ENCODE results near the gene HIP1. TPM values are rescaled to one million over a fixed set of nuclear protein-coding genes. Genes with fewer than 3 reads are reported as not detected.

Gene HIP1
- total and polyA plus RNA-seq, 2 of the 4 experiments (the other 2 are of a cell fraction): 6.8 to 10.0 TPM

DNA sequence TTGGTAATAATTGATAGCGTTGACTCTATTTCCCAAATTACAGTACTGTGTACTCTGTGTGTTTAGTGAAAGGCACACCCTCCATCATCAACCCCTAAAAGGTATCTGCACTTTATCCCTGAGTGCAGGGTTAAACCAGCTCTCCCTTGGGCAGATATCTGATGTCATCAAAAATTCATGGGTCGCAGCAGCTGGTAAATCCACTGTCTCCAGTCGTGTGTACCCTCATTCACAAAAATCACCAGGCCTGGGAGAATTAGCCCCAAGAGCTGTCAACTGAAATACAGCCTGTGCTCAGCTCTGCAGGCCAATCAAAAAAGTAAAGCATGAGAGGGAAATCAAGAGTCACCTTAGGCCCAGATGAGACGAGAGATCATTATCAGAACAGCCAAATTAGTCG lies 103.7 kb downstream of the HIP1 start:
- dilution Hi-C loops (cut with HindIII; ENCODE audit: low sequenced_read_pairs, unreplicated experiment) (no loop called here), in situ Hi-C loops (cut with MboI; ENCODE audit: low sequenced_read_pairs) (no loop called here), intact Hi-C loops (cut with micrococcal nuclease) (no loop called here)
- H4K20me1 ChIP-seq (ENCODE audit: insufficient read depth, low read length): no peaks in the 10 kb centered on the region
- no peak for DNase-seq
- H2BK15ac ChIP-seq (ENCODE audit: low read depth, low read length): no peak overlapping the region
- CTCF ChIA-PET: no interaction called here
- H3K23ac ChIP-seq (ENCODE audit: low read depth, low read length): no peak overlapping the region
- H3K4me3 ChIP-seq (ENCODE audit: insufficient read depth, low read depth, low read length): no peak overlapping the region
- no peak overlapping the region for H4K8ac ChIP-seq (ENCODE audit: low read depth in 2 of 2, low read length in 2 of 2)
- H3K36me3 ChIP-seq (ENCODE audit: control insufficient read depth, insufficient read depth, low read length): no peaks in the 10 kb centered on the region
- ATAC-seq (ENCODE audit: low read depth): no peak
- H2AK5ac ChIP-seq (ENCODE audit: low read depth, low read length): no peak overlapping the region
- no peak overlapping the region for H2BK5ac ChIP-seq (ENCODE audit: low read depth, low read length, poor library complexity, severe bottlenecking)
- no peaks in the 10 kb centered on the region for H3K9me1 ChIP-seq (ENCODE audit: insufficient read depth, low read length)
- H3K27ac ChIP-seq (ENCODE audit: insufficient read depth, low read length): no peak overlapping the region
- H3K4me2 ChIP-seq (ENCODE audit: low read depth, low read length): no peak overlapping the region
- H3K18ac ChIP-seq (ENCODE audit: low read depth, low read length): no peak overlapping the region
- POLR2A ChIA-PET (ENCODE audit: unreplicated experiment): no interaction called here
- no peak overlapping the region for H2AK9ac ChIP-seq (replicated peaks; ENCODE audit: low read depth, low read length, poor library complexity)
- no peak overlapping the region for H2BK120ac ChIP-seq (ENCODE audit: low read depth, low read length)
- no peak overlapping the region for H4K91ac ChIP-seq (ENCODE audit: insufficient read depth, low read depth, low read length)
- H2AFZ ChIP-seq (replicated peaks; ENCODE audit: low read length, poor library complexity): no peak overlapping the region
- no peak overlapping the region for H3K14ac ChIP-seq (replicated peaks; ENCODE audit: low read depth, low read length)
- WGBS, 2 experiments (ENCODE audit: extremely low coverage in 2 of 2, insufficient read length in 1 of 2): 80% methylated on average over 1 of the region's 5 CpGs; no CpG with 5 or more reads in 1 of the 2 experiments
- peaks cover 10% of the 10 kb centered on the region; the same call in 1 of the 2 replicates for H3K4me1 ChIP-seq (ENCODE audit: control insufficient read depth, insufficient read depth, low read length)
- peaks cover 35 to 46% of the 10 kb centered on the region in 2 experiments for H3K79me1 ChIP-seq (ENCODE audit: low read depth in 1 of 2, low read length in 2 of 2)
- H3K4ac ChIP-seq (ENCODE audit: low read depth, low read length): no peak overlapping the region
- H3K27me3 ChIP-seq (ENCODE audit: control insufficient read depth, insufficient read depth, low read length): no peaks in the 10 kb centered on the region
- no peak overlapping the region for H3K56ac ChIP-seq (ENCODE audit: extremely low read depth, insufficient read depth, low read length)
- H4K5ac ChIP-seq (ENCODE audit: low read depth, low read length): no peak overlapping the region
- H3K9me3 ChIP-seq (ENCODE audit: control insufficient read depth, insufficient read depth, low read length): no peaks in the 10 kb centered on the region
- no peak overlapping the region for H2BK20ac ChIP-seq (ENCODE audit: low read depth, low read length)
- TF ChIP-seq BHLHE40 (IDR thresholded peaks at IDR 0.05; ENCODE audit: low read depth, low read length) (no peak), SMC3 (IDR thresholded peaks at IDR 0.05; ENCODE audit: low read depth, low read length) (no peak), MXI1 (IDR thresholded peaks at IDR 0.05; ENCODE audit: borderline replicate concordance, low read depth, low read length) (no peak), FOS (IDR thresholded peaks at IDR 0.05; ENCODE audit: low read depth, low read length) (no peak), NFE2L2 (IDR thresholded peaks at IDR 0.05; ENCODE audit: low read depth, low read length) (no peak), MAZ (IDR thresholded peaks at IDR 0.05; ENCODE audit: borderline replicate concordance, low read depth, low read length) (no peak), RCOR1 (IDR thresholded peaks at IDR 0.05; ENCODE audit: insufficient replicate concordance, low read length) (no peak), CHD1 (IDR thresholded peaks at IDR 0.05; ENCODE audit: low read depth, low read length) (no peak), RFX5 (IDR thresholded peaks at IDR 0.05; ENCODE audit: low read depth, low read length) (no peak), MAFK (IDR thresholded peaks at IDR 0.05; ENCODE audit: low read depth, low read length) (no peak), POLR2A (IDR thresholded peaks at IDR 0.05; ENCODE audit: low read depth, low read length) (no peak), RAD21 (IDR thresholded peaks at IDR 0.05; ENCODE audit: low read length) (no peak)
- TF ChIP-seq, protein P1, sequence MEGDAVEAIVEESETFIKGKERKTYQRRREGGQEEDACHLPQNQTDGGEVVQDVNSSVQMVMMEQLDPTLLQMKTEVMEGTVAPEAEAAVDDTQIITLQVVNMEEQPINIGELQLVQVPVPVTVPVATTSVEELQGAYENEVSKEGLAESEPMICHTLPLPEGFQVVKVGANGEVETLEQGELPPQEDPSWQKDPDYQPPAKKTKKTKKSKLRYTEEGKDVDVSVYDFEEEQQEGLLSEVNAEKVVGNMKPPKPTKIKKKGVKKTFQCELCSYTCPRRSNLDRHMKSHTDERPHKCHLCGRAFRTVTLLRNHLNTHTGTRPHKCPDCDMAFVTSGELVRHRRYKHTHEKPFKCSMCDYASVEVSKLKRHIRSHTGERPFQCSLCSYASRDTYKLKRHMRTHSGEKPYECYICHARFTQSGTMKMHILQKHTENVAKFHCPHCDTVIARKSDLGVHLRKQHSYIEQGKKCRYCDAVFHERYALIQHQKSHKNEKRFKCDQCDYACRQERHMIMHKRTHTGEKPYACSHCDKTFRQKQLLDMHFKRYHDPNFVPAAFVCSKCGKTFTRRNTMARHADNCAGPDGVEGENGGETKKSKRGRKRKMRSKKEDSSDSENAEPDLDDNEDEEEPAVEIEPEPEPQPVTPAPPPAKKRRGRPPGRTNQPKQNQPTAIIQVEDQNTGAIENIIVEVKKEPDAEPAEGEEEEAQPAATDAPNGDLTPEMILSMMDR (conservative IDR thresholded peaks at IDR 0.05; ENCODE audit: low read depth, low read length): no peak
- TF ChIP-seq, protein P2, sequence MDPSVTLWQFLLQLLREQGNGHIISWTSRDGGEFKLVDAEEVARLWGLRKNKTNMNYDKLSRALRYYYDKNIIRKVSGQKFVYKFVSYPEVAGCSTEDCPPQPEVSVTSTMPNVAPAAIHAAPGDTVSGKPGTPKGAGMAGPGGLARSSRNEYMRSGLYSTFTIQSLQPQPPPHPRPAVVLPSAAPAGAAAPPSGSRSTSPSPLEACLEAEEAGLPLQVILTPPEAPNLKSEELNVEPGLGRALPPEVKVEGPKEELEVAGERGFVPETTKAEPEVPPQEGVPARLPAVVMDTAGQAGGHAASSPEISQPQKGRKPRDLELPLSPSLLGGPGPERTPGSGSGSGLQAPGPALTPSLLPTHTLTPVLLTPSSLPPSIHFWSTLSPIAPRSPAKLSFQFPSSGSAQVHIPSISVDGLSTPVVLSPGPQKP (IDR thresholded peaks at IDR 0.05; ENCODE audit: borderline replicate concordance, low read depth, low read length): no peak
- TF ChIP-seq, protein P3, sequence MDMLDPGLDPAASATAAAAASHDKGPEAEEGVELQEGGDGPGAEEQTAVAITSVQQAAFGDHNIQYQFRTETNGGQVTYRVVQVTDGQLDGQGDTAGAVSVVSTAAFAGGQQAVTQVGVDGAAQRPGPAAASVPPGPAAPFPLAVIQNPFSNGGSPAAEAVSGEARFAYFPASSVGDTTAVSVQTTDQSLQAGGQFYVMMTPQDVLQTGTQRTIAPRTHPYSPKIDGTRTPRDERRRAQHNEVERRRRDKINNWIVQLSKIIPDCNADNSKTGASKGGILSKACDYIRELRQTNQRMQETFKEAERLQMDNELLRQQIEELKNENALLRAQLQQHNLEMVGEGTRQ (IDR thresholded peaks at IDR 0.05; ENCODE audit: low read depth, low read length): no peak
- H3K9ac ChIP-seq (ENCODE audit: low read depth, low read length): no peak overlapping the region
- BruUV-seq (replicated peaks): no TSS peak
